IPS-18c (cell line): ENCODE measurements around the gene LILRB5.
"Not testable (repeated sequence)": the region's sequence is repeated elsewhere in the genome, so short reads cannot be mapped to it uniquely, and the experiment has no call there.

Experiments
- H3K4me3 ChIP-seq: 2 replicates; pipeline ENCODE4 v1.7.0; 2013; ENCODE audit warnings: low read depth, mild to moderate bottlenecking, low read length, moderate library complexity; ENCODE audit not compliant: insufficient read depth
- H3K9me3 ChIP-seq: one replicate; pipeline ENCODE4 v1.6.1; 2013; ENCODE audit warnings: mild to moderate bottlenecking, low read length, moderate library complexity; ENCODE audit not compliant: control insufficient read depth, insufficient read depth

Gene LILRB5

GRCh38 chr19:54224619-54225018 is 32.5 kb downstream of the LILRB5 start:
- H3K4me3 ChIP-seq, H3K9me3 ChIP-seq: not testable (repeated sequence)

GRCh38 chr19:54223937-54224281 is 33.2 kb downstream of the LILRB5 start:
- H3K9me3 ChIP-seq, H3K4me3 ChIP-seq: not testable (repeated sequence)

- H3K4me3 ChIP-seq = not testable (repeated sequence)
Observed at GRCh38 chr19:54223277-54223936, 33.7 kb downstream of the LILRB5 start.

GRCh38 chr19:54222474-54223276 is 34.4 kb downstream of the LILRB5 start, which contains the start of gene LILRB3:
TSS of gene LILRB3 (minus strand) at chr19:54223007. CDS start at chr19:54222976, 31 bp downstream.
- H3K9me3 ChIP-seq, H3K4me3 ChIP-seq: not testable (repeated sequence)

More at GRCh38 chr19:54223277-54223936, 33.7 kb downstream of the LILRB5 start:
- not testable (repeated sequence) for H3K9me3 ChIP-seq

- not testable (repeated sequence) for H3K9me3 ChIP-seq, H3K4me3 ChIP-seq
Observed at GRCh38 chr19:54221947-54222346, 35.1 kb downstream of the LILRB5 start.

- not testable (repeated sequence) for H3K4me3 ChIP-seq, H3K9me3 ChIP-seq
Observed at GRCh38 chr19:54219702-54220101, 37.4 kb downstream of the LILRB5 start.

GRCh38 chr19:54218960-54219661 is 38.0 kb downstream of the LILRB5 start:
- Histone ChIP-seq H3K9me3 (no peaks in the 10 kb centered on the region), H3K4me3 (no peak overlapping the region)

- H3K9me3 ChIP-seq = no peaks in the 10 kb centered on the region
- H3K4me3 ChIP-seq = no peak overlapping the region
Observed at GRCh38 chr19:54218259-54218658, 38.8 kb downstream of the LILRB5 start.

- H3K4me3 ChIP-seq, H3K9me3 ChIP-seq: not testable (repeated sequence)
Observed at GRCh38 chr19:54217517-54218247, 39.4 kb downstream of the LILRB5 start.

GRCh38 chr19:54216869-54217268 is 40.2 kb downstream of the LILRB5 start:
- Histone ChIP-seq H3K9me3 (no peaks in the 10 kb centered on the region), H3K4me3 (no peak overlapping the region)

GRCh38 chr19:54214734-54215133 is 42.3 kb downstream of the LILRB5 start:
- not testable (repeated sequence) for H3K9me3 ChIP-seq, H3K4me3 ChIP-seq

- H3K9me3 ChIP-seq = not testable (repeated sequence)
Observed at GRCh38 chr19:54214217-54214616, 42.9 kb downstream of the LILRB5 start.

GRCh38 chr19:54211235-54211634 is 45.8 kb downstream of the LILRB5 start:
- no peaks in the 10 kb centered on the region for H3K9me3 ChIP-seq
- no peak overlapping the region for H3K4me3 ChIP-seq

More at GRCh38 chr19:54214217-54214616, 42.9 kb downstream of the LILRB5 start:
- not testable (repeated sequence) for H3K4me3 ChIP-seq

GRCh38 chr19:54209811-54210494 is 47.1 kb downstream of the LILRB5 start:
- H3K4me3 ChIP-seq = no peak overlapping the region
- no peaks in the 10 kb centered on the region for H3K9me3 ChIP-seq

GRCh38 chr19:54209058-54209810 is 47.8 kb downstream of the LILRB5 start:
- no peaks in the 10 kb centered on the region for H3K9me3 ChIP-seq
- no peak overlapping the region for H3K4me3 ChIP-seq

GRCh38 chr19:54208784-54209057 is 48.4 kb downstream of the LILRB5 start:
- Histone ChIP-seq H3K9me3 (no peaks in the 10 kb centered on the region), H3K4me3 (no peak overlapping the region)
